SW480 (cell line): ENCODE results near the gene TRIM50.
A peak's percentile ranks its signal among the peaks of the same experiment; 100 is the strongest.
"Not testable (repeated sequence)": the region's sequence is repeated elsewhere in the genome, so short reads cannot be mapped to it uniquely, and the experiment has no call there.

Source experiments
- DNase-seq: peaks from one replicate; pipeline ENCODE4 v3.0.0-alpha.2; 2016; ENCODE audit warnings: low spot score

TRIM50 gene

GRCh38 chr7:73350306-73351068, 22.6 kb upstream of the TRIM50 start:
- no peak for DNase-seq

GRCh38 chr7:73349763-73350162, 21.9 kb upstream of the TRIM50 start:
- DNase-seq: no peak

GRCh38 chr7:73345951-73346350, 18.1 kb upstream of the TRIM50 start:
- DNase-seq: no peak

GRCh38 chr7:73345538-73345937, 17.7 kb upstream of the TRIM50 start:
- peak; percentile 41 for DNase-seq

GRCh38 chr7:73343671-73344380, 15.9 kb upstream of the TRIM50 start:
- DNase-seq: no peak

- peak; percentile 79 for DNase-seq
Measured at GRCh38 chr7:73342645-73343044, 14.8 kb upstream of the TRIM50 start.

- peak; percentile 64 for DNase-seq
Measured at GRCh38 chr7:73341877-73342276, 14.0 kb upstream of the TRIM50 start.

- DNase-seq: no peak
Measured at GRCh38 chr7:73340514-73340913, 12.6 kb upstream of the TRIM50 start.

- no peak for DNase-seq
Measured at GRCh38 chr7:73338321-73338720, 10.4 kb upstream of the TRIM50 start.

- no peak for DNase-seq
Measured at GRCh38 chr7:73332447-73332846, 4.6 kb upstream of the TRIM50 start.

- DNase-seq: no peak
Measured at GRCh38 chr7:73330772-73331171, 2.9 kb upstream of the TRIM50 start.

GRCh38 chr7:73329861-73330581, 2.1 kb upstream of the TRIM50 start:
- DNase-seq: no peak

GRCh38 chr7:73328696-73329095, 814 bp upstream of the TRIM50 start:
- DNase-seq: no peak

GRCh38 chr7:73327449-73327848, 433 bp downstream of the TRIM50 start:
- not testable (repeated sequence) for DNase-seq

GRCh38 chr7:73325424-73325823, 2.5 kb downstream of the TRIM50 start:
- DNase-seq: not testable (repeated sequence)

- DNase-seq: peak; percentile 83
Measured at GRCh38 chr7:73324081-73324845, 3.6 kb downstream of the TRIM50 start.

- DNase-seq: not testable (repeated sequence)
Measured at GRCh38 chr7:73323434-73324080, 4.3 kb downstream of the TRIM50 start.

- DNase-seq: not testable (repeated sequence)
Measured at GRCh38 chr7:73320009-73320408, 7.9 kb downstream of the TRIM50 start.

GRCh38 chr7:73319541-73319940, 8.3 kb downstream of the TRIM50 start:
- DNase-seq: not testable (repeated sequence)

GRCh38 chr7:73318656-73319204, 9.2 kb downstream of the TRIM50 start:
- DNase-seq: not testable (repeated sequence)

GRCh38 chr7:73316521-73316920, 11.4 kb downstream of the TRIM50 start:
- no peak for DNase-seq
